ENCODE data around the gene MYO16.

DNA sequence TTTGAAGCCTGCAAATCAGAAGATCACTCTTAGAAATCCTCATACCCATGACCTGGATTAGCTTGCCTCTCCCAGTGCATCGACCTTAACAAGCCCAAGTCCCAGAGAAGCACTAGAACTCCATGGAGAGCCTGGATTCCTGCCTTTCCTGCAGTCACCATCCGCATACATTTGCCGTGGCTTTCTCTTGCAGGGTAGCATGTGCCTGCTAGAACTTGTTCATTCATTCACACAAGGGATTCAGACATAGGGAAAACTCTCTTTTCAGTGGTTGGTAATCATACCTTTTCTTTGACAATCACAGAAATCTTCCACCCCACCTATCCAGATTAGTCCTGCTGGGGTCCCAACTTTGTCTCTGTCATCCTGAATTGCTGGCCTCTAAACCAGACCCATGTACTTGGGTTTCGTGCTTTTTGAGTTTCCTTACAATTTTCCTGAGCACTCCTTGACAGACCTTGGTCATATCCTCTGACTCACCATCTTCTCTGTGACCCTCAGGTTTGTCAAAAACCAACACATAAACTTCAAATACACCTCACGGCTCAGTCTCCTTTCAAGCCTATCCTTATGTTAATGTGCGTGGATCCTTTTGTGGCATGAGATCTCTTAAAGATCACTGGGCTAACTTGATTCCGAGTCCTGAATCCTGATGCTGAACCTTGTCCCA lies 355.0 kb downstream of the MYO16 start:
- TF ChIP-seq, protein P1, sequence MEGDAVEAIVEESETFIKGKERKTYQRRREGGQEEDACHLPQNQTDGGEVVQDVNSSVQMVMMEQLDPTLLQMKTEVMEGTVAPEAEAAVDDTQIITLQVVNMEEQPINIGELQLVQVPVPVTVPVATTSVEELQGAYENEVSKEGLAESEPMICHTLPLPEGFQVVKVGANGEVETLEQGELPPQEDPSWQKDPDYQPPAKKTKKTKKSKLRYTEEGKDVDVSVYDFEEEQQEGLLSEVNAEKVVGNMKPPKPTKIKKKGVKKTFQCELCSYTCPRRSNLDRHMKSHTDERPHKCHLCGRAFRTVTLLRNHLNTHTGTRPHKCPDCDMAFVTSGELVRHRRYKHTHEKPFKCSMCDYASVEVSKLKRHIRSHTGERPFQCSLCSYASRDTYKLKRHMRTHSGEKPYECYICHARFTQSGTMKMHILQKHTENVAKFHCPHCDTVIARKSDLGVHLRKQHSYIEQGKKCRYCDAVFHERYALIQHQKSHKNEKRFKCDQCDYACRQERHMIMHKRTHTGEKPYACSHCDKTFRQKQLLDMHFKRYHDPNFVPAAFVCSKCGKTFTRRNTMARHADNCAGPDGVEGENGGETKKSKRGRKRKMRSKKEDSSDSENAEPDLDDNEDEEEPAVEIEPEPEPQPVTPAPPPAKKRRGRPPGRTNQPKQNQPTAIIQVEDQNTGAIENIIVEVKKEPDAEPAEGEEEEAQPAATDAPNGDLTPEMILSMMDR (IDR thresholded peaks at IDR 0.05): no peak
- TF ChIP-seq EP300 (IDR thresholded peaks at IDR 0.05): no peak
- TF ChIP-seq POLR2A (IDR thresholded peaks at IDR 0.05): no peak

All from ovary (tissue), 3 donors.